Measurements from ENCODE around the gene TSHZ1.

Gene TSHZ1

DNA sequence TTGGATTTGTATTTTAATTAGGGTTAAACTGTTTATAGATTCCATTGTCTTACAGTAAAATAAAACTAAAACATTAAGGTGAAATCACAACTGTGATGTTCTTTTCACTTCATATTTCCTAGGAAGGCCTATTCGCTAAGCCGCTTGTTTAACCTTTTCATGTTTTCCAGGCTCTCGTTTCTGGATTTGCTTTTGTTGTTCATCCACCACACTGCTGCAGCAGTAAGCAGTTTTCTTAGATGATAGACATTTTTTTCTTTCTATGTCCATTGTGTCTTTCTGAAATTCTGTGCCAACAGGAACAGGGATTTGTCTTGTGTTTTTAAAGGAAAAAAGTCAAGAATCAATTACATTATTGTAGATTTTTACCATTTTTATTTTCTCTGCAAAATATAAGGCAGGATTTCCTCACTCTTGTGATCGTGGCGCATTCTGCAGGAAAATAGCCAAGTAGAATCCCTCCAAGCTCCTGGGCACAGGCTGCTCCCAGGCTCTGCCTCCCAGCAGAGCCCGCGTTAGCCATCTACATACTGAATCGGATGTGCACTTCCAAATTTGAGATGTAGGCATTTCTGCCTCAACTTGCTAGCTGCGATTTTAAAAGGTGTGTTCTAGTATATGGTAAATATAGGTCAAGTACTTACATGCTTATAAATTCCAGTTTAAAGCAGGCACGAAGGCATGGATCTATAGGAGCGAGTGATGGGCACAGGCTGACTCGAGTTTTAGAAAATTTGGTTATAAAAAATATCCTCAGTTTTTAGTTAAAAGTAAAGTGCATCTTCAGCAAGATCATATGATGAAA lies 10.2 kb downstream of the TSHZ1 start:
- Histone ChIP-seq H3K4me1 (peaks cover 18 to 44% (median 33%) of the 10 kb centered on the region in 10 experiments), H4K20me1 (peaks cover 0 to 82% (median 47%) of the 10 kb centered on the region in 11 experiments; a peak in 13 of 22 replicates), H3K4me2 (no peak overlapping the region), H3K9ac (no peak overlapping the region), H3K27ac (no peak overlapping the region), H3K36me3 (0 out of 22 replicates have a peak, but pooled peaks cover 0 to 9% (median 0%) of the 10 kb centered on the region in 11 experiments), H3K9me3 (replicated peaks in 1 of 11) (no peaks in the 10 kb centered on the region; a peak in 1 of 22 replicates), H3K4me3 (no peak overlapping the region), H3K27me3 (no peaks in the 10 kb centered on the region)
- no peak for TF ChIP-seq Cebpa-rat (IDR thresholded peaks at IDR 0.05)

DNA sequence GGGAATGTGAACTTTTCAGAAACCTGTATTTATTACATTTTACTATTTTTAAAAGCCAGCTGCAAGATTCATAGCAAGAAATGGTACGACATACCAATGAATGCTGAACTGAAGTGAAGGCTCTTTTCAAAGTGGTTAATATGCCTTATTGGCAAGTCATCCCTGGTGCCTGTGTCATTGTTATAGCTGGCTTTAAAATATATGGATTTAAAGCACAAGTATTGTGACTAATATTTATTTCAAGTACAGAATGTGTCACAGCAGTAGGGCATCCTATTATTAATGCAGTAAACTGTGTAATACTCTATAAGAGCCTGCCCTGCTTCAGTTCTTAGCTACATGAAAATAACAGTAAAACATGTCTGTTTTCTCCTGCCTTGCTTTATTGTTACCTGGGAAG lies 10.8 kb downstream of the TSHZ1 start:
- no peaks in the 10 kb centered on the region; a peak in 1 of 22 replicates for H3K9me3 ChIP-seq (replicated peaks in 1 of 11)
- H3K9ac ChIP-seq: no peak overlapping the region
- H3K4me2 ChIP-seq: no peak overlapping the region
- H3K4me3 ChIP-seq: no peak overlapping the region
- no peak overlapping the region for H3K27ac ChIP-seq
- no peaks in the 10 kb centered on the region for H3K27me3 ChIP-seq
- H4K20me1 ChIP-seq: peaks cover 0 to 82% (median 45%) of the 10 kb centered on the region in 11 experiments; a peak in 13 of 22 replicates
- no peak for TF ChIP-seq Cebpa-rat (IDR thresholded peaks at IDR 0.05)
- peaks cover 16 to 42% (median 34%) of the 10 kb centered on the region in 10 experiments for H3K4me1 ChIP-seq
- 0 out of 22 replicates have a peak, but pooled peaks cover 0 to 9% (median 0%) of the 10 kb centered on the region in 11 experiments for H3K36me3 ChIP-seq

- no peak for TF ChIP-seq Cebpa-rat (IDR thresholded peaks at IDR 0.05)
- no peaks in the 10 kb centered on the region for H3K27me3 ChIP-seq
Observed at GRCh38 chr18:75221897-75222296, 11.3 kb downstream of the TSHZ1 start.

DNA sequence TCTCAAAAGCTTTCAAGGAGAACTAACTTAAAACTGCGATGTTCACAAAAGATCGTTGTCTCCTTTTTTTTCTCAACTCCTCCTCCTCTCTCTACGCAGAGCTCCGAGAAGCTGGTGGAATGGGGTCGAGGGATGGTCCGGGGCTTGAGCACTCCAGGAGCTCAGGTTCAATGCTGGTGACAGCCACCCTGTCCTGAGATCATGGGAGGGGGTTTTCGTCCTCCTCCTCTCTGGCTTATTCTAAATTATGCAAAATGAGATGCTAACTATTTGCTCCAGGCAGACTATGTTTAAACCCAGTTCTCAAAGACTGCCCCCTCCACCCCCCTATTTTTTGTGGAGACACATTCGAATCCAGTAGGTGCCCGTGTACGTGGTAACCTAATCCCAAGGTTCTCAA lies 11.8 kb downstream of the TSHZ1 start:
- Histone ChIP-seq H3K27me3 (no peaks in the 10 kb centered on the region), H3K4me1 (peaks cover 19 to 45% (median 39%) of the 10 kb centered on the region in 10 experiments), H4K20me1 (peaks cover 0 to 80% (median 54%) of the 10 kb centered on the region in 11 experiments; a peak in 13 of 22 replicates), H3K4me2 (peak overlapping the region in 1 of 11 experiments; percentile 65; a peak in 2 of 22 replicates), H3K36me3 (0 out of 22 replicates have a peak, but pooled peaks cover 0 to 9% (median 0%) of the 10 kb centered on the region in 11 experiments), H3K4me3 (no peak overlapping the region), H3K27ac (no peak overlapping the region), H3K9me3 (replicated peaks in 1 of 11) (no peaks in the 10 kb centered on the region; a peak in 1 of 22 replicates), H3K9ac (no peak overlapping the region)
- TF ChIP-seq Cebpa-rat (IDR thresholded peaks at IDR 0.05): no peak

More at GRCh38 chr18:75221897-75222296, 11.3 kb downstream of the TSHZ1 start:
- Histone ChIP-seq H3K4me3 (no peak overlapping the region), H3K9ac (no peak overlapping the region), H3K4me1 (peaks cover 16 to 42% (median 34%) of the 10 kb centered on the region in 10 experiments), H4K20me1 (peaks cover 0 to 82% (median 50%) of the 10 kb centered on the region in 11 experiments; a peak in 13 of 22 replicates), H3K4me2 (no peak overlapping the region), H3K9me3 (replicated peaks in 1 of 11) (no peaks in the 10 kb centered on the region; a peak in 1 of 22 replicates), H3K27ac (no peak overlapping the region), H3K36me3 (0 out of 22 replicates have a peak, but pooled peaks cover 0 to 9% (median 0%) of the 10 kb centered on the region in 11 experiments)

DNA sequence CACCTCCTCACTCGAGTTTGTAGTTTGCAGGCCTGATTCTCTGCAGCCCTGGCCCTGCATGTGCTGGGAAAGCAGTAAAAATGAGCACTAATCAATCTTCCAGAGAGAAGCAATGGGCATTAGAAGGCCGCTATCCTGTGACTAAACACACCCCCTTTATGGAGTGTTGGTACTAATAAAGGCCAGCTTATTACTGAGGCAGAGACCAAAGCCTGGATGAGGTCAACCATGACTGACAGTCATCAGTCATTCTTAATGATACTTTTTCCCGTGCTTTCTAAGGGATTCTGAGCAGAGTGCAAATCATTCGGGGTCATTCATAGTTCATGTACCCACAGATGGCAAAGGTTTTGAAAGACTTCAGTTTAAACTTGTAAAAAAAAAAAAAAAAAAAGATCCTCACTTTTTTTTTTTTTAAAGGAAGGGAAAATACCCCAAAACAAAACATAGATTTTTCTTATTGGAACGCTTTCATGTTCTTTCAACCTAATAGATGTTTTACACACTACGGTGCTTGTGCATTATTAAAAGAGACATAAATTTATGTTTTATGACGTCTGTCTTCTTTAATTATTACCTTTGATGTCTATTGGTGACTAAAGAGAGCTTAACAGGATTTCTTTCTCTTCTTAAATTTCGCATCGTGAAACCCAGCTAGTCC lies 13.2 kb downstream of the TSHZ1 start:
- Histone ChIP-seq H3K9me3 (replicated peaks in 1 of 11) (peaks cover 0 to 4% (median 0%) of the 10 kb centered on the region in 11 experiments; a peak in 2 of 22 replicates), H3K9ac (peak overlapping the region in 1 of 11 experiments; percentile 16; a peak in 1 of 22 replicates), H4K20me1 (peaks cover 0 to 70% (median 50%) of the 10 kb centered on the region in 11 experiments; a peak in 12 of 22 replicates), H3K27ac (no peak overlapping the region), H3K36me3 (peaks cover 0 to 15% (median 4%) of the 10 kb centered on the region in 11 experiments; a peak in 4 of 22 replicates), H3K4me3 (no peak overlapping the region), H3K27me3 (no peaks in the 10 kb centered on the region), H3K4me2 (peak overlapping the region; percentile 1 to 75 (median 64); a peak in 21 of 22 replicates), H3K4me1 (peaks cover 27 to 51% (median 48%) of the 10 kb centered on the region in 10 experiments)
- TF ChIP-seq Cebpa-rat (IDR thresholded peaks at IDR 0.05): no peak

DNA sequence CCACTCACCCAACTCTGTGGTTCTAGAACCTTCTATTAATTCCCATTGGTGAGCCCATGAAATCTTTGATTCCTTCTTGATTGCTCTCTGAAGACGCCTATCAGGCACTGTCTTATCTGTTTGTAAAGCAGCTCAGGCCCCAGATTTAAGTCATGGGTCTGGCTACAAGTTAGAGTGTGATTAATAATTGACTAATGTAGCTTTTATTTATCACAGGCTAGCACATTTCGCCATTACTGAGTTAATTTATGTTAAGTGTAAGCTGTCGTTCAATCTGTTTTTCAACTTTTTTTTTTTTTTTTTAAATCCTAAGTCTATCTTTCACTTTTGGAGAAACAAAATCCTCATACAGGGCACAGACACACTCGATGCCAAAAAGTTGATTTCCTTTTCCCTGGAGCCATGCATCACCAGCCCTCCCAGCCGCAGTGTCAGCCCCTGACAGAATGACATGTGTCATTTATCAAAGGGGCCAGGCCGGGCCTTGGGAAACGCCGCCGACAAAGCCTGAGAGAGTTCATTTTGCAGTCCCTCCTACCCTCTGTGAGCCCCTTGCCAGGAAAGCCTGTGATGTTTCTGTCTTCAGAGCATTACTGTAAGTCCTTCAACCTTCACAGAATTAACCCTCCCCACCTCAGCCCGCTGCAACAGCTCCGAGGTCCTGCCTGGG lies 15.8 kb downstream of the TSHZ1 start:
- peak overlapping the region; percentile 57 to 86 (median 65) for H3K4me2 ChIP-seq
- H3K9me3 ChIP-seq (replicated peaks in 1 of 11): peaks cover 0 to 8% (median 0%) of the 10 kb centered on the region in 11 experiments; a peak in 3 of 22 replicates
- no peak for TF ChIP-seq Cebpa-rat (IDR thresholded peaks at IDR 0.05)
- H3K27ac ChIP-seq: peak overlapping the region in 1 of 11 experiments; percentile 9; a peak in 1 of 22 replicates
- no peaks in the 10 kb centered on the region for H3K27me3 ChIP-seq
- peaks cover 0 to 37% (median 20%) of the 10 kb centered on the region in 11 experiments; a peak in 10 of 22 replicates for H3K36me3 ChIP-seq
- peaks cover 36 to 64% (median 49%) of the 10 kb centered on the region in 10 experiments for H3K4me1 ChIP-seq
- H4K20me1 ChIP-seq: peaks cover 0 to 57% (median 30%) of the 10 kb centered on the region in 11 experiments; a peak in 12 of 22 replicates
- H3K9ac ChIP-seq: peak overlapping the region in 7 of 11 experiments; percentile 4 to 47 (median 12); a peak in 5 of 22 replicates
- H3K4me3 ChIP-seq: no peak overlapping the region

DNA sequence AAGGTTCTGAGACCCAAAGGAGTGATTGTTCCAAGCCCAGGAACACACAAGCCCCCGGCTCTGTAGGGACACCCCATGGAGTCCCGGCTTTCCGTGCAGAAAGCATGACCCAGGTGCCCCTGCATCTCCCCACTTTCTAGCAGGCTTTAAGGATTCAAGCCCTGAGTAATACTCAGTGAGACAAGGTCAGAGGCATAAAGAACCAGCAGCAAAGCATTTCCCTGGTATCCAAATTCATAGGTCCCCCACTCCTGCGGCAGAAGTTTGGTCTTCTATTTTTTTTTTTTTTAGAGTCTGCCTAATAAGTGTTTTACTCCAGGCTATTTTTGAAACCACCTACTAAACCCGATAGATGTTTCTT lies 16.3 kb downstream of the TSHZ1 start:
- Histone ChIP-seq H3K9me3 (replicated peaks in 1 of 11) (peaks cover 0 to 8% (median 0%) of the 10 kb centered on the region in 11 experiments; a peak in 3 of 22 replicates), H3K36me3 (peaks cover 0 to 37% (median 20%) of the 10 kb centered on the region in 11 experiments; a peak in 10 of 22 replicates), H3K4me2 (peak overlapping the region; percentile 57 to 86 (median 65)), H3K4me1 (peaks cover 36 to 61% (median 49%) of the 10 kb centered on the region in 10 experiments), H3K27ac (peak overlapping the region in 1 of 11 experiments; percentile 9; a peak in 1 of 22 replicates), H3K9ac (peak overlapping the region in 7 of 11 experiments; percentile 4 to 47 (median 12); a peak in 5 of 22 replicates), H3K27me3 (no peaks in the 10 kb centered on the region), H3K4me3 (no peak overlapping the region), H4K20me1 (peaks cover 0 to 52% (median 28%) of the 10 kb centered on the region in 11 experiments; a peak in 12 of 22 replicates)
- TF ChIP-seq Cebpa-rat (IDR thresholded peaks at IDR 0.05): no peak

Measured in BLaER1 treated with 17β-estradiol and CSF1 and Interleukin-3, amounts not matched to agents 10 nM and 100 nM (cell line).